A549 treated with Hydrocortisone at 1 μM for 4 hours (cell line): ENCODE results near the gene RPL10. TPM values are rescaled to one million over a fixed set of nuclear protein-coding genes. Genes with fewer than 3 reads are reported as not detected.

Source experiments
- total RNA-seq: library from RNA; stranded (reverse); fragments of 200-300 nt; extraction: Qiagen RNA extraction; gene quantifications from 5 replicates; pipeline ENCODE4 v1.2.3, GENCODE V29; 2022

Gene RPL10
- total RNA-seq, result 5,312 to 5,581 TPM (median 5,559 TPM) in 5 replicates

DNA sequence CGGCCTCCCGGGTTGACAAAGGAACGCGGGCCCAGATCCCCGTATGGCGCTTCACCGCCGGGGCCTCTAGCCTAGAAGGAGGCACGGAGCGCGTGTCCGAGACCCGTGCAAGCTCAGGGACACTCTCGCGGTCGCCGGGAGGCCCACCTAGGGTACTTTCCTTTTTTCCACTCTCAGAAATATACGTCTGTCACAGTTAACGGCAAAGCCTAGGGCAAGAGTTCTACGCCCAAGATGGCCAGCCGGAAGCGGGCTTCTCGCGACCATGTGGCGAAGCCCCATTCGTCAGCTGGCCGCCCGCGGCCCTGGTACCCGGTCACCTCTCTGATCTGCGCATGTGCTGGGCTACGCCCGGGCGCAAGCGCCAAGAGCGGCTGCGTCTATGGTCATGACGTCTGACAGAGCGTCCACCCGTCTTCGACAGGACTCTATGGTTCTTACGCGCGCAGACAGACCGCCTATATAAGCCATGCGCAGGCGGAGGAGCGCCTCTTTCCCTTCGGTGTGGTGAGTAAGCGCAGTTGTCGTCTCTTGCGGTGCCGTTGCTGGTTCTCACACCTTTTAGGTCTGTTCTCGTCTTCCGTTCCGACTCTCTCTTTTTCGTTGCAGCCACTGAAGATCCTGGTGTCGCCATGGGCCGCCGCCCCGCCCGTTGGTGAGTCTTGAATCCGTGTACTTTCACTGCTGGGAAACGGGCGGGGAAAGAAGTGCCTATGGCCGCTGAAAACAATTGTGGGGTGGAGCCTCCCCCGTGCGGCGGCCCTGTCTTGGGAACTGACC lies at the start of gene RPL10:
RPL10 (plus strand) TSS at position 490 of the 780 bp plus-strand sequence; CDS start at position 633, 143 bp downstream.

DNA sequence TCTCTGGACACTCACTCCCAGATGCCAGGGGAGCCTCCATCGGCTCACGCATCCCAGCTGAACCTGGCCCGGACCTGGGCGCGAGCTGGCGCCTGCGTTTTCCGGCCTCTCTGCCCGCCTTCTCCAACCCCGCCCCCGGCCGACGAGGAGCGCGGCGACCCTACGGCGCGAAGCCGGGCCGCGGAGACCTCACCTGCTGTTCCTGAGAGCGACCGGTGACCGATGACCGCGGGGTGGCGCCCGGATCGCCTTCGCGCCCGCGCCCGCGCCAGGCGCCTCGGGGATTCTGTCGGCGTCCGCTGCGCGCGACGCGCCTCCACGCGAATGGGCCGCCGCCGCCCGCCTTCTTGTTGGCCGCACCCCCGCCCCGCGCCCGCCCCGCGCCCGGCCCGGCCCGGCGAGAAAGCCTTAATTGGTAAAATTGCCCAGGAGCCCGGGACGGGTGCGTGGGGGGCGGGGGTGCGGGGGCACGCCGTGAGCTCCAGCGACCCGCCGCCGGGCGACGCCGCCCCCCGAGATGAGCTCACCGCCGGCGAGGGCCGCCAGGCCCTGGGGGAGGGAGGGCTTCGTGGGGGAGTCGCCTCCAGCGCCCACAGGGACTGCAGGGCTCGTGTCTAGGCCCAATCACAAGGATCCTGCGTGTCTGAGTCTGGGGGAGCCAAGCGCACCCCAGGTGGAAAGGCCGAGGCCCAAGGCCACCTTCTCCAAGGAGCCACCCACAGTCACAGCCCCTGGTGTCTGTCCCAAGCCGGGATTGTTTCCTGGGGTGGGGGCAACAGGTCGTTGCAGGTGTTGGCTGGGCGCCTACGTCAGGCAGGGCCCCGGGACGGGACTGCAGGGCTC lies 23.6 kb upstream of the RPL10 start, which contains the start of gene FLNA:
FLNA (minus strand) TSS at position 322 of the 843 bp plus-strand sequence. CDS start 3,389 bp downstream, outside the sequence.

DNA sequence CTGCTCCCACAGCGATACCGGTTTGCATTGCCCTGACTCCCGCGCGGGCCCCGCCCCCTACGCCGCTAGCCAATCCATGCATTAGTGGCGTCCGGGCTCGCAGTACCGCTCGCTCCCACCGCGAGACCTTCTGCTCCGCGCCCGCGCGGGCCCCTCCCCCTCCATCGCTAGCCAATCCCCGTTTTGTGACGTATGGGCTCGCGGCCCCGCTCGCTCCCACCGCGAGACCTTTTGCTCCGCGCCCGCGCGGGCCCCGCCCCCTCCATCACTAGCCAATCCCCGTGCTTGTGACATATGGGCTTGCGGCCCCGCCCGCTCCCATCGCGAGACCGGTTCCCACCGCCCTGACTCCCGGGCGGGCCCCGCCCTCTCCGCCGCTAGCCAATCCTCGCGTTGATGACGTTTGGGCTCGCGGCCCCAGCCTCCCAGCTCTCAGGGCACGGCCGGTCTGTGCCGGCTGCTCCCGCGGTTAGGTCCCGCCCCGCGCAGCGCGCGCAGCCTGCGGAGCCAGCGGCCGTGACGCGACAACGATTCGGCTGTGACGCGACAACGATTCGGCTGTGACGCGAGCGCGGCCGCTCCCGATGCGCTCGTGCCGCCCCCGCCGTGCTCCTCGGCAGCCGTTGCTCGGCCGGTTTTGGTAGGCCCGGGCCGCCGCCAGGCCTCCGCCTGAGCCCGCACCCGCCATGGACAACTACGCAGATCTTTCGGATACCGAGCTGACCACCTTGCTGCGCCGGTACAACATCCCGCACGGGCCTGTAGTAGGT lies 19.2 kb upstream of the RPL10 start, which contains the start of gene EMD:
EMD (plus strand) TSS at position 497 of the 770 bp plus-strand sequence; CDS start at position 687, 190 bp downstream.

DNA sequence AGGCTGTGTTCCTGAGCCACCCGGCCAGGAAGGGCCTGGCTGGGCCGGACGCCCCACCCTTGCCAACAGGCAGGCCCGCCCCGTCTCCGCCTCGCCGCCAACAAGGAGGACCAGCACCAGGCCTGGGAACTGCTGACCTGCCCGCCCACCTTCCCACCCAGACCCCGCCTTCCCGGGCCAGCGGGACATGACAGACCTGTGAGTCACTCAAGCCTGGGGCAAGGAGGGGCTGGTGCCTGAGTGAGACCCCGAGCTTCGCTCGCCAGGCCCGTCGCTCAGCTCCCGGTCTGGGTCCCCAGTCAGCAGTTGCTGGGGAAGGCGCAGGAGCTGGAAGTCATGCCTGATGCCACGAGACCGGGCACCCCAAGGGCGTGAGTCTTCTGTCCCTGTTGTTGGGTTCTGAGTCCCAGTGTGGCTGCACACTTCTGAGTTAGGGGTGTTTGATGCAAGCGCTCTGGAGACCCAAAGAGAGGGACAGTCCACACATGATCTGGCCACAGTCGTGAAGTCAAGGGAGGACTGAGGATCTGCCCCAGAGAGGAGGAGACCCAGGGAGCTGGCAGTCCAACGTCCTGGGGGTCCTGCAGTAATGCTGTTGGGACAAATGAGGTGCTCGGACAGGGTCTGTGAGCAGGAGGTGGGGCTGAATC lies 11.2 kb downstream of the RPL10 start, which contains the start of gene DNASE1L1:
DNASE1L1 (minus strand) TSS at position 33 of the 650 bp plus-strand sequence. CDS start 3,686 bp downstream, outside the sequence.

DNA sequence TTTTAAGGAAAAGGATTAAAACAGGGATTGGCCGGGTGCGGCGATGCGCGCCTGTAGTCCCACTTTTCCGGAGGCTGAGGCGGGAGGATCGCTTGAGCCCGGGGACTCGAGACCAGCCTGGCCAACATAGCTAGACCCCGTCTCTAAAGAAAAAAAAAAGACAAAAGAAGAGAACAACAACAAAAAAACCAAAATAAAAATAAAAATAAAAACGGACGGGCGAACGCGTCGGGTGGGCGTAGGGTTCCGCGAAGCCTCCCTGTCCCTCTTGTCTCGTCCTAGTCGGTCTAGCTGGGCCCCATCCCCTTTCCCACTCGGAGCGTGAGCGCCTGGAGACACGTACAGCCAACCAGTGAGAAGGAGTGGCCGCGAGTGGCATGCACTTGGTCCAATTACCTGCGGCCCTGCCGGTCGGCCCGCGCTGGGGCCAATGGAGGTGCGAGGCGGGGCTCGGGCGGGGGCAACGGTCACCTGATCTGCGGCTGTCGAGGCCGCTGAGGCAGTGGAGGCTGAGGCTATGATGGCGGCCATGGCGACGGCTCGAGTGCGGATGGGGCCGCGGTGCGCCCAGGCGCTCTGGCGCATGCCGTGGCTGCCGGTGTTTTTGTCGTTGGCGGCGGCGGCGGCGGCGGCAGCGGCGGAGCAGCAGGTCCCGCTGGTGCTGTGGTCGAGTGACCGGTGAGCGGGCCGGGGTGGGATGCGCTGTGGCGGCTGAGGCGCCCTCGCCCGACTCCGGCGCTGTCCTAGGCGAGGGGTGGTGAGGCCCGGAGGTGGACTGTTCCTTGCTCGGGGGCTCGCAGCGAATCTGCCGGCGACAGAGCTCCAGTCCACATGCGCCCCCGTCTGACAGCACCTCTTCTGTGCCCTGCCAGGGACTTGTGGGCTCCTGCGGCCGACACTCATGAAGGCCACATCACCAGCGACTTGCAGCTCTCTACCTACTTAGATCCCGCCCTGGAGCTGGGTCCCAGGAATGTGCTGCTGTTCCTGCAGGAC lies 30.3 kb downstream of the RPL10 start, which contains the start of gene ATP6AP1:
ATP6AP1 (plus strand) TSS at position 502 of the 996 bp plus-strand sequence; CDS start at position 518, 16 bp downstream.

DNA sequence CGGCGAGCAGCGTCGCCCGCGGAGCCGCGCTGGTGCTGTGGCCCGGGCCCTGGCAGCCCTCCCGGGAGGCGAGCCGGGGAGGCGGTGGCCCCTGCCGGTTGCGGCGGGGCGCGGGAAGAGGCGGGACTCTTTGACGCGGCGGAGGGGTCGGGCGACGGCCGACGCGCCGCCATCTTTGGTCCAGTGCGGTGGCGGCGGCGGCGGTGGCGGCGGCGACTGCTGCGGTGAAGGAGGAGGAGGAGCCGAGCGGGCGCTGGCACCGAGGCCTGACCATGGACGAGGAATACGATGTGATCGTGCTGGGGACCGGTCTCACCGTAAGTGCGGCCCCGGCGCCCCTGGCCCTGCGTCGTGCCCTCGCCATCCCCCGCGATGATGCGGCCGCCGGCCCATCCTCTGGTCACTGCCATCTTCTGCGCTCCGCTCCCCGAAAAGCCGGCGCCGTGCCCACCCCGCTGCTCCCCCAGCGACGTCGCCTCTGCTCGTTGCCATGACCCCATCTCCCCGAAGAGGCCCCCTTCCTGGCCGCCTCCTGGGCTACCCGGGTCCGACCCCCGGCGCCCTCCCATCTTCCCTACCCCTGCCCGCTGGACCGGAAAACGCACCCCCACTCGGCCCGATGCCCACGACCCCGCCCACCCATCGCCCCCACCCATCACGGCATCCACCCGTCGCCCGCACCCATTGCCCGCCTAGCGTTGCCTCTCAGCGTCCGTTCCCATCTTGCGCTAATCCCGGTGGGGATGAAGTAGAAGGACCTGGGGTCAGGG lies 39.0 kb downstream of the RPL10 start, which contains the start of gene GDI1:
GDI1 (plus strand) TSS at position 172 of the 770 bp plus-strand sequence; CDS start at position 273, 101 bp downstream.

DNA sequence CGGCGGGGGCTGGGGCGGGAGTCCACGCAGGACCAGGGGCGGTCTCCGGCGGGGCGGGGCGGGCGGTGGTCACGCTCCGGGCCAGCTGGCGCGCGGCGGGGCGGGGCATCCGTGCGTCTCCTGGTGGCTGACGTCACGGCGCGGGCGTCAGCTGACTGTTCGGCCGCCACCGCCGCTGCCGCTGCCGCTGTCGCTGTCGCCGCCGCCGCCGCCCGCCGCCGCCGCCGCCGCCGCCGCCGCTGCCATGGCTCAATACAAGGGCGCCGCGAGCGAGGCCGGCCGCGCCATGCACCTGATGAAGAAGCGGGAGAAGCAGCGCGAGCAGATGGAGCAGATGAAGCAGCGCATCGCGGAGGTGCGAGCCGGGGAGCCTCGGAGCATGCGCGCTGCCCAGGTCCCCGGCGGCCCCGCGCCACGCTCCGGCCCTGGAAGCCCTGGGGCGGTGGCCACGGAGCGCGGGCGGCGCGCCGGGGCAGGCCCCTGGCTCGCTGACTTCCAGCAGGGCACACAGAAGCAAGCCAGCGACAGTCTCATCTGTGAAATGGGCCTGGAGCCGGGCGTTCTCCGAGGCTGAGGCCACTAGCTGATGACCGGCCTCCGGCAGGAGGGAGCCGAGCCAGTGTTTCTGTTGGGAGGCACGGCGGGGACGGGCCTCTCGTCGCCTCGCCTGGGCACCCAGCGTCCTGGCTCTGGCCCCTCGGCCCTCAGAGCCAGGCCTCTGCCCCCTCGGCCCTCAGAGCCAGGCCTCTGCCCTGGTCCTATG lies 46.0 kb downstream of the RPL10 start, which contains the start of gene FAM50A:
FAM50A (plus strand) TSS at position 150 of the 763 bp plus-strand sequence; CDS start at position 245, 95 bp downstream.

Other genes starting within 250 kb of the RPL10 start
- not detected in 5 replicates for gene OPN1MW, start 215.8 kb upstream of the RPL10 start, total RNA-seq
- not detected in 5 replicates for gene OPN1MW2, start 178.6 kb upstream of the RPL10 start, total RNA-seq
- gene OPN1MW3, start 140.8 kb upstream of the RPL10 start, total RNA-seq, result not detected in 5 replicates
- not detected in 5 replicates for gene TEX28, start 103.3 kb upstream of the RPL10 start, total RNA-seq
- gene TKTL1, start 102.6 kb upstream of the RPL10 start, total RNA-seq, result 0.05 to 0.14 TPM (median 0.07 TPM) in 3 of 5 replicates, not detected in the others
- 1,461 to 1,661 TPM (median 1,622 TPM) in 5 replicates for gene FLNA, start 23.7 kb upstream of the RPL10 start, total RNA-seq
- gene EMD, start 19.1 kb upstream of the RPL10 start, total RNA-seq, result 129 to 161 TPM (median 153 TPM) in 5 replicates
- 27.2 to 31.3 TPM (median 29.9 TPM) in 5 replicates for gene DNASE1L1, start 10.9 kb downstream of the RPL10 start, total RNA-seq
- 33.5 to 40.1 TPM (median 36.8 TPM) in 5 replicates for gene TAFAZZIN, start 13.2 kb downstream of the RPL10 start, total RNA-seq
- gene ATP6AP1, start 30.3 kb downstream of the RPL10 start, total RNA-seq, result 88.4 to 107 TPM (median 105 TPM) in 5 replicates
- 91.4 to 124 TPM (median 104 TPM) in 5 replicates for gene GDI1, start 38.8 kb downstream of the RPL10 start, total RNA-seq
- gene FAM50A, start 45.8 kb downstream of the RPL10 start, total RNA-seq, result 99.8 to 121 TPM (median 111 TPM) in 5 replicates
- gene PLXNA3, start 59.9 kb downstream of the RPL10 start, total RNA-seq, result 11.0 to 17.8 TPM (median 13.9 TPM) in 5 replicates
- 36.3 to 74.0 TPM (median 65.8 TPM) in 5 replicates for gene LAGE3, start 80.9 kb downstream of the RPL10 start, total RNA-seq
- gene UBL4A, start 88.2 kb downstream of the RPL10 start, total RNA-seq, result 67.1 to 73.0 TPM (median 69.5 TPM) in 5 replicates
- gene SLC10A3, start 92.3 kb downstream of the RPL10 start, total RNA-seq, result 38.5 to 42.9 TPM (median 39.7 TPM) in 5 replicates
- gene FAM3A, start 117.9 kb downstream of the RPL10 start, total RNA-seq, result 38.0 to 44.6 TPM (median 42.6 TPM) in 5 replicates
- gene G6PD, start 148.5 kb downstream of the RPL10 start, total RNA-seq, result 1,336 to 1,631 TPM (median 1,436 TPM) in 5 replicates
- 35.9 to 44.7 TPM (median 40.9 TPM) in 5 replicates for gene IKBKG, start 149.2 kb downstream of the RPL10 start, total RNA-seq
- gene CTAG1A, start 186.8 kb downstream of the RPL10 start, total RNA-seq, result not detected in 5 replicates
- gene CTAG1B, start 220.9 kb downstream of the RPL10 start, total RNA-seq, result not detected in 5 replicates